ENCODE results near the gene TMEM140.
A peak's percentile ranks its signal among the peaks of the same experiment; 100 is the strongest.

Gene TMEM140

DNA sequence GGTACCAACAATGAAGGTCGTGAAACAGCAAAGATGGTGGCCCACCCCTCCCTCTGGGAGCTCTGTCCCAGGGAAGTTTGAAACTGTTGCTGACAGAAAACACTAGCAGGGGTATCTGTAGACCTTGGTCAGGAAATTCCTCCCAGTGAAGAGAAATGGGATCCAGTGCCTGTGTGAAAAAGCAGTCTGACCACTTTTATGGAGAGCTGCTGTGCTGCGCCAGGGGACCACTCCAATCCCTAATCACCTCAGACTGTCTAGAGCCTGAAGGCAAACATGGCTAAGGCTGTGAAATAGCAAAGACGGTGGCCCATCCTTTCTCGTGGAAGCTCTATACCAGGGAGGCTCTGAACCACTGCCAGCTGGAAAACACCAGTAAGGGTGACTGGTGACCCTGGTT, 38.3 kb upstream of the TMEM140 start:
- no peaks in the 10 kb centered on the region for H3K9me3 ChIP-seq (replicated peaks in 1 of 2; ENCODE audit: control insufficient read depth in 2 of 2, insufficient read depth in 1 of 2, low read depth in 1 of 2, low read length in 2 of 2)
- no peaks in the 10 kb centered on the region for H3K36me3 ChIP-seq (replicated peaks in 1 of 2; ENCODE audit: control insufficient read depth in 2 of 2, insufficient read depth in 2 of 2, low read length in 2 of 2)
- no peak overlapping the region for H3K18ac ChIP-seq (ENCODE audit: low read length)
- no peaks in the 10 kb centered on the region for H3K4me1 ChIP-seq (ENCODE audit: control insufficient read depth in 2 of 2, insufficient read depth in 1 of 2, low read depth in 1 of 2, low read length in 2 of 2)
- H3K14ac ChIP-seq (ENCODE audit: low read length) = no peak overlapping the region
- no peak overlapping the region for H4K91ac ChIP-seq (ENCODE audit: low read depth, low read length, poor library complexity)
- H2BK15ac ChIP-seq (ENCODE audit: low read length) = no peak overlapping the region
- no CpG with 5 or more reads among the region's 4 CpGs for WGBS, 2 donors (ENCODE audit: extremely low coverage in 2 of 2, insufficient read length in 2 of 2, insufficient replicate concordance in 1 of 2)
- no peaks in the 10 kb centered on the region for H3K79me1 ChIP-seq (ENCODE audit: low read depth, low read length)
- no peak overlapping the region for H3K9ac ChIP-seq (ENCODE audit: low read depth, low read length, poor library complexity)
- H3K4ac ChIP-seq (ENCODE audit: low read length) = no peak overlapping the region
- H2AFZ ChIP-seq (ENCODE audit: low read length) = no peak overlapping the region
- H3K4me3 ChIP-seq (ENCODE audit: low read length in 2 of 2) = no peak overlapping the region
- H2AK5ac ChIP-seq (ENCODE audit: low read depth, low read length) = no peak overlapping the region
- H3K23ac ChIP-seq (ENCODE audit: low read depth, low read length, poor library complexity) = no peak overlapping the region
- H2BK120ac ChIP-seq (ENCODE audit: low read depth, low read length) = no peak overlapping the region
- no peak overlapping the region for H3K27ac ChIP-seq (replicated peaks; ENCODE audit: low read length)
- H2BK5ac ChIP-seq (ENCODE audit: low read length) = no peak overlapping the region
- H3K4me2 ChIP-seq (ENCODE audit: insufficient read depth, low read length, poor library complexity, severe bottlenecking) = no peak overlapping the region
- H4K8ac ChIP-seq (ENCODE audit: low read depth, low read length) = peak overlapping the region; percentile 24
- no peaks in the 10 kb centered on the region for H3K27me3 ChIP-seq (ENCODE audit: control insufficient read depth in 3 of 3, insufficient read depth in 3 of 3, low read depth in 1 of 3, low read length in 3 of 3)
- no peak for DNase-seq (ENCODE audit: low spot score)
- H2BK12ac ChIP-seq (ENCODE audit: low read length) = no peak overlapping the region

DNA sequence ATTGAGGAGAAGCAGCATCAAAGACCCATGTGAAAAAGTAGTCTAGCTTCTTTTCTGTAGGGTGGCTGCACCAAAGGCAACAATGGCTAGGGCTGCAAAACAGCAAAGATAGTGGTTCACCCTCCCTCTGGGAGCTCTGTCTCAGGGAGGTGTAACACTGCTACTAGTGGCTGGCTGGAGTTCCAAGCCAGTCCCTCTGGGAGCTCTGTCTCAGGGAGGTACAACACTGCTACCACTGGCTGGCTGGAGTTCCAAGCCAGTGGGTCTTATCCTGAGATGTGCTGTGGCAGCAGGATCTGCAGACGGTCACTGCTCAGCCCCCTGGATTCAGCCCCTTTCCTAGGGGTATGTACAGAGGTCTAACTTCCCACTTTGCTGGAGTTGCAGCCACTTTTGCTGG, 37.9 kb upstream of the TMEM140 start:
- H2BK15ac ChIP-seq (ENCODE audit: low read length) = no peak overlapping the region
- H2BK12ac ChIP-seq (ENCODE audit: low read length) = no peak overlapping the region
- H3K4me3 ChIP-seq (ENCODE audit: low read length in 2 of 2) = no peak overlapping the region
- H3K27me3 ChIP-seq (ENCODE audit: control insufficient read depth in 3 of 3, insufficient read depth in 3 of 3, low read depth in 1 of 3, low read length in 3 of 3) = no peaks in the 10 kb centered on the region
- H3K4me2 ChIP-seq (ENCODE audit: insufficient read depth, low read length, poor library complexity, severe bottlenecking) = no peak overlapping the region
- H2AK5ac ChIP-seq (ENCODE audit: low read depth, low read length) = no peak overlapping the region
- H3K27ac ChIP-seq (replicated peaks; ENCODE audit: low read length) = no peak overlapping the region
- no peaks in the 10 kb centered on the region for H3K36me3 ChIP-seq (replicated peaks in 1 of 2; ENCODE audit: control insufficient read depth in 2 of 2, insufficient read depth in 2 of 2, low read length in 2 of 2)
- H3K9ac ChIP-seq (ENCODE audit: low read depth, low read length, poor library complexity) = no peak overlapping the region
- no peaks in the 10 kb centered on the region for H3K9me3 ChIP-seq (replicated peaks in 1 of 2; ENCODE audit: control insufficient read depth in 2 of 2, insufficient read depth in 1 of 2, low read depth in 1 of 2, low read length in 2 of 2)
- H3K14ac ChIP-seq (ENCODE audit: low read length) = no peak overlapping the region
- no peak overlapping the region for H3K4ac ChIP-seq (ENCODE audit: low read length)
- no peak overlapping the region for H3K18ac ChIP-seq (ENCODE audit: low read length)
- no peak overlapping the region for H2BK120ac ChIP-seq (ENCODE audit: low read depth, low read length)
- DNase-seq (ENCODE audit: low spot score) = no peak
- no peak overlapping the region for H4K91ac ChIP-seq (ENCODE audit: low read depth, low read length, poor library complexity)
- no peaks in the 10 kb centered on the region for H3K79me1 ChIP-seq (ENCODE audit: low read depth, low read length)
- no CpG with 5 or more reads among the region's 1 CpG for WGBS, 2 donors (ENCODE audit: extremely low coverage in 2 of 2, insufficient read length in 2 of 2, insufficient replicate concordance in 1 of 2)
- H2BK5ac ChIP-seq (ENCODE audit: low read length) = no peak overlapping the region
- H3K23ac ChIP-seq (ENCODE audit: low read depth, low read length, poor library complexity) = no peak overlapping the region
- no peak overlapping the region for H2AFZ ChIP-seq (ENCODE audit: low read length)
- H3K4me1 ChIP-seq (ENCODE audit: control insufficient read depth in 2 of 2, insufficient read depth in 1 of 2, low read depth in 1 of 2, low read length in 2 of 2) = no peaks in the 10 kb centered on the region
- H4K8ac ChIP-seq (ENCODE audit: low read depth, low read length) = peak overlapping the region; percentile 24

DNA sequence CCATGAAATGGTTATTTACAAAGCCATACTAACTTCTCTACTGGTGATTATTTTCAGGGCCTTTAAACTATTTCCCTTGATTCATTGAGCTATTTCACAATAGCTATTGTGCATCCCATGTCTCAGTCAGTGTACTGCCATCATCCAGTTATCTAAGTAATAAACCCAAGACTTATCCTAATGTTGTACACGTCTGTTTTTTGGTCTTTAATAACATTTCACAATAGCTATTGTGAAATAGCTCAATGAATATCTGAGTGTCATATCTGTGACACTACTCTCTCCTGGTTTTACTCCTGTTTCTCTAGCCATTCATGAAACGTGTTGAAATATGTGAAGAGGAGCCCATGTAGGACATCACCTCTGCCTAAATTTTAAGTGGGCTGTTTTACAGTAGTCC, 36.5 kb upstream of the TMEM140 start:
- no peak overlapping the region for H3K4me2 ChIP-seq (ENCODE audit: insufficient read depth, low read length, poor library complexity, severe bottlenecking)
- no peak overlapping the region for H2BK5ac ChIP-seq (ENCODE audit: low read length)
- peaks cover 0 to 1% of the 10 kb centered on the region in 2 donors for H3K4me1 ChIP-seq (ENCODE audit: control insufficient read depth in 2 of 2, insufficient read depth in 1 of 2, low read depth in 1 of 2, low read length in 2 of 2)
- DNase-seq (ENCODE audit: low spot score) = no peak
- H3K79me1 ChIP-seq (ENCODE audit: low read depth, low read length) = no peaks in the 10 kb centered on the region
- no peak overlapping the region for H3K14ac ChIP-seq (ENCODE audit: low read length)
- no peak overlapping the region for H3K9ac ChIP-seq (ENCODE audit: low read depth, low read length, poor library complexity)
- H3K4me3 ChIP-seq (ENCODE audit: low read length in 2 of 2) = no peak overlapping the region
- H2BK120ac ChIP-seq (ENCODE audit: low read depth, low read length) = no peak overlapping the region
- H3K9me3 ChIP-seq (replicated peaks in 1 of 2; ENCODE audit: control insufficient read depth in 2 of 2, insufficient read depth in 1 of 2, low read depth in 1 of 2, low read length in 2 of 2) = no peaks in the 10 kb centered on the region
- H2BK12ac ChIP-seq (ENCODE audit: low read length) = no peak overlapping the region
- H3K4ac ChIP-seq (ENCODE audit: low read length) = no peak overlapping the region
- no peak overlapping the region for H2BK15ac ChIP-seq (ENCODE audit: low read length)
- H4K8ac ChIP-seq (ENCODE audit: low read depth, low read length) = no peak overlapping the region
- H2AK5ac ChIP-seq (ENCODE audit: low read depth, low read length) = no peak overlapping the region
- no peak overlapping the region for H3K18ac ChIP-seq (ENCODE audit: low read length)
- WGBS, 2 donors (ENCODE audit: extremely low coverage in 2 of 2, insufficient read length in 2 of 2, insufficient replicate concordance in 1 of 2) = no CpG with 5 or more reads among the region's 2 CpGs
- H3K36me3 ChIP-seq (replicated peaks in 1 of 2; ENCODE audit: control insufficient read depth in 2 of 2, insufficient read depth in 2 of 2, low read length in 2 of 2) = no peaks in the 10 kb centered on the region
- no peak overlapping the region for H3K23ac ChIP-seq (ENCODE audit: low read depth, low read length, poor library complexity)
- H2AFZ ChIP-seq (ENCODE audit: low read length) = no peak overlapping the region
- H3K27me3 ChIP-seq (ENCODE audit: control insufficient read depth in 3 of 3, insufficient read depth in 3 of 3, low read depth in 1 of 3, low read length in 3 of 3) = no peaks in the 10 kb centered on the region
- H3K27ac ChIP-seq (replicated peaks; ENCODE audit: low read length) = no peak overlapping the region
- no peak overlapping the region for H4K91ac ChIP-seq (ENCODE audit: low read depth, low read length, poor library complexity)

- no peak overlapping the region for H3K4me3 ChIP-seq (ENCODE audit: low read length in 2 of 2)
- no peak overlapping the region for H2BK120ac ChIP-seq (ENCODE audit: low read depth, low read length)
- peaks cover 0 to 6% of the 10 kb centered on the region in 2 donors for H3K4me1 ChIP-seq (ENCODE audit: control insufficient read depth in 2 of 2, insufficient read depth in 1 of 2, low read depth in 1 of 2, low read length in 2 of 2)
- H3K27ac ChIP-seq (replicated peaks; ENCODE audit: low read length) = no peak overlapping the region
- DNase-seq (ENCODE audit: low spot score) = no peak
- no peak overlapping the region for H3K4ac ChIP-seq (ENCODE audit: low read length)
- H3K9me3 ChIP-seq (replicated peaks in 1 of 2; ENCODE audit: control insufficient read depth in 2 of 2, insufficient read depth in 1 of 2, low read depth in 1 of 2, low read length in 2 of 2) = no peaks in the 10 kb centered on the region
- H3K79me1 ChIP-seq (ENCODE audit: low read depth, low read length) = no peaks in the 10 kb centered on the region
- no peak overlapping the region for H2BK12ac ChIP-seq (ENCODE audit: low read length)
- H3K18ac ChIP-seq (ENCODE audit: low read length) = no peak overlapping the region
- H4K8ac ChIP-seq (ENCODE audit: low read depth, low read length) = no peak overlapping the region
- no peak overlapping the region for H3K14ac ChIP-seq (ENCODE audit: low read length)
- H2BK15ac ChIP-seq (ENCODE audit: low read length) = no peak overlapping the region
- no peaks in the 10 kb centered on the region for H3K27me3 ChIP-seq (ENCODE audit: control insufficient read depth in 3 of 3, insufficient read depth in 3 of 3, low read depth in 1 of 3, low read length in 3 of 3)
- H3K36me3 ChIP-seq (replicated peaks in 1 of 2; ENCODE audit: control insufficient read depth in 2 of 2, insufficient read depth in 2 of 2, low read length in 2 of 2) = peaks cover 0 to 2% of the 10 kb centered on the region in 2 donors
- no peak overlapping the region for H3K9ac ChIP-seq (ENCODE audit: low read depth, low read length, poor library complexity)
- no CpG with 5 or more reads among the region's 1 CpG for WGBS, 2 donors (ENCODE audit: extremely low coverage in 2 of 2, insufficient read length in 2 of 2, insufficient replicate concordance in 1 of 2)
- no peak overlapping the region for H3K4me2 ChIP-seq (ENCODE audit: insufficient read depth, low read length, poor library complexity, severe bottlenecking)
- H2AFZ ChIP-seq (ENCODE audit: low read length) = no peak overlapping the region
- H4K91ac ChIP-seq (ENCODE audit: low read depth, low read length, poor library complexity) = no peak overlapping the region
- H2AK5ac ChIP-seq (ENCODE audit: low read depth, low read length) = no peak overlapping the region
- H3K23ac ChIP-seq (ENCODE audit: low read depth, low read length, poor library complexity) = no peak overlapping the region
- H2BK5ac ChIP-seq (ENCODE audit: low read length) = no peak overlapping the region
Observed at GRCh38 chr7:135114622-135115021, 33.2 kb upstream of the TMEM140 start.
